DMS 273 treated with DMSO at 0.1 percent for 48 hours (cell line): ENCODE measurements around the gene UPK3BL2.
"Not testable (repeated sequence)": the region's sequence is repeated elsewhere in the genome, so short reads cannot be mapped to it uniquely, and the experiment has no call there.

Source experiments
- DNase-seq: peaks from one replicate; lab custom pipeline; 2025; lab: John Stamatoyannopoulos, UW

The UPK3BL2 gene, protein sequence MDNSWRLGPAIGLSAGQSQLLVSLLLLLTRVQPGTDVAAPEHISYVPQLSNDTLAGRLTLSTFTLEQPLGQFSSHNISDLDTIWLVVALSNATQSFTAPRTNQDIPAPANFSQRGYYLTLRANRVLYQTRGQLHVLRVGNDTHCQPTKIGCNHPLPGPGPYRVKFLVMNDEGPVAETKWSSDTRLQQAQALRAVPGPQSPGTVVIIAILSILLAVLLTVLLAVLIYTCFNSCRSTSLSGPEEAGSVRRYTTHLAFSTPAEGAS

GRCh38 chr7:102543596-102543995, at the start of gene UPK3BL2:
UPK3BL2 (minus strand) TSS chr7:102543696; CDS start chr7:102543636, 60 bp downstream.
- not testable (repeated sequence) for DNase-seq

GRCh38 chr7:102592477-102593019, 49.1 kb upstream of the UPK3BL2 start:
- DNase-seq = not testable (repeated sequence)

DNA sequence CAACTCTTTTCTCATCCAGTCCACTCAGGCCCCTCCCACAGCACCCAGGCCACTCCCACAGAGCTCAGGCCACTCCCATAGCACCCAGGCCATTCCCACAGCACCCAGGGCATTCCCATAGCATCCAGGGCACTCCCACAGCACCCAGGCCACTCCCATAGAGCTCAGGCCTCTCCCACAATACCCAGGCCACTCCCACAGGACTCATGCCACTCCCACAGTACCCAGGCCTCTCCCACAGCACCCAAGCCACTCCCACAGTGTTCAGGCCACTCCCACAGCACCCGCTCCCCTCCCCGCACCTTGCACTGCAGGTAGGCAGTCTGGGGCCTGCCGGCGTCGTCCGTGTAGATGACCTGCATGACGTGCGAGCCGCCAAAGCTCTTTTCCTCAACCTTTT, 46.4 kb upstream of the UPK3BL2 start:
- not testable (repeated sequence) for DNase-seq

DNA sequence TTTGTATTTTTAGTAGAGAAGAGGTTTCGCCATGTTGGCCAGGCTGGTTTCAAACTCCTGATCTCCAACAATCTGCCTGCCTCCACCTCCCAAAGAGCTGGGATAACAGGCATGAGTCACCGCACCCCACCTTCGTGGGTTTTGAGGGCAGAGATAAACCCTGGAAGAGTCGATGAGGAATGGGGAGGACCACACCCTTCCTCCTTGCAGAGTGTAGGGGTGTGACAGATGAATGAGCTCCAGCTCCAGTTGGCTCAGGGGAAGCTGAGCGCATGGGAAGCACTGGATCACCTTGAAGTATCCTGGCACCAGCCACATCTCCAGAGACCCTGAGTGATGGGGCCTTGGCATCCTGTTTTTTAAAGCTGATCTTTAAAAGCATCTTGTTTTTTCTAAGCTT, 40.0 kb upstream of the UPK3BL2 start:
- not testable (repeated sequence) for DNase-seq

DNA sequence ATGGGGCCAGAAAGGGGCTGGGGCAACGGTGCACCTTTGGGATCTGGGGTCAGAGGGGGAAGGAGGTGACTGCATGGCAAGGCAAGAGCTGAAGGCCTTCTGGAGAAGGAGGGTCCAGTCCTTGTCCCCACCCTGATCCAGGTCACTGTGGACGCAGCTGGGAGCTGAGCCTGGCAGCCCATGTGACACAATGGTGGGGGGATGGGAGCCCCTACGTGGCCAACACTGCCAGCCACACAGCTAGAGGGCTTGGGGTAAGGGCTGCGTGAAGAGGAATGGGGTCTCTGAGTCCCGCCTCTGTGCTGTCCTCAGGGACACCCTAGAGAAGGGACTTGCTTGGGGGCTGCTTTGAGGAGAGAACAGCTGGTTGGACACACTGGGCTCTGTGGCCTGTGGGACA, 38.2 kb upstream of the UPK3BL2 start:
- DNase-seq = not testable (repeated sequence)

DNA sequence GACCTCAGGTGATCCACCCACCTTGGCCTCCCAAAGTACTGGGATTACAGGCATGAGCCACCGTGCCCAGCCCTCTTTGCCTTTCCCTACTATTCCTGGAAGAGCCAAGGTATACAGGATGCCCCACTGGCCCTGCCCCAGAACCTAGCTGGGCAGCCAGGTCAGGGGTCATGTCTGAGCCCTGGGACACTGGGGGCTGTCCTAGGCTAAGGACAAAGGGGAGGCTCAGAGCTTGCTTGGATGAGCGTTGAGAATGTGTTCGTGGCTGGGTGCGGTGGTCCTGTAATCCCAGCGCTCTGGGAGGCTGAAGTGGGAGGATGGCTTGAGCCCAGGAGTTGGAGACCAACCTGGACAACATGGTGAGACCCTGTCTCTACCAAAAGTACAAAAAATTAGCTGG, 35.0 kb upstream of the UPK3BL2 start:
- not testable (repeated sequence) for DNase-seq

- not testable (repeated sequence) for DNase-seq
Observed at GRCh38 chr7:102577315-102578240, 34.1 kb upstream of the UPK3BL2 start.

DNA sequence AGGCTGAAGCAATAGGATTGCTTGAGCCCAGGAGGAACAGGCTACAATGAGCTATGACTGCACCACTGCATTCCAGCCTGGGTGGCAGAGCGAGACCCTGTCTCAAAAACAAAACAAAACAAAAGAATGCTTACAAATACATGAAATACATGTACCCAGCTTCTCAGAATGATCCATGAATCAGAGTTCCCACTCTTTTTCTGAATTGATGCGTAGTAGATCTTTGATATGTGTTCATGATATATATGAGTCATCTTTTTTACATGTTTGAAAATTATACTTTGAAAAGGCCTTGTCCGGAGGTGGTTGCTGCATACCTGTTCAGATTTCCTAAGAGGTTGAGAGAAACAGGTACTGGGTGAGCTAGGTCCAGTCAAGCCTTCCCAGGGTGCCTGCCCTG, 32.9 kb upstream of the UPK3BL2 start:
- DNase-seq = not testable (repeated sequence)

DNA sequence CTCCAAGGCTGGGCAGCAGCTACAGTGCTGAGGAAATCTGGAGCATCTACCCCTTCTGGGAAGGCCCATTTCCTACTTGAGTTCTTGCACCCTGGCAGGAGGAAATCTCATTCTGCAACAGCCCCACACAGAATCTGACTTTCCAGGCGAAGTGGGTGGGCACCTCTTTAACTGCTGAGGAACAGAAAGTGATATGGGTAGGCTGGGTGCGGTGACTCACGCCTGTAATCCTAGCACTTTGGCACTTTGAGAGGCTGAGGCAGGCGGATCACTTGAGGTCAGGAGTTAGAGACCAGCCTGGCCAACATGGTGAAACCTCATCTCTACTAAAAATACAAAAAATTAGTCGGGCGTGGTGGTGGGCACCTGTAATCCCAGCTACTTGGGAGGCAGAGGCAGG, 31.1 kb upstream of the UPK3BL2 start:
- not testable (repeated sequence) for DNase-seq

DNA sequence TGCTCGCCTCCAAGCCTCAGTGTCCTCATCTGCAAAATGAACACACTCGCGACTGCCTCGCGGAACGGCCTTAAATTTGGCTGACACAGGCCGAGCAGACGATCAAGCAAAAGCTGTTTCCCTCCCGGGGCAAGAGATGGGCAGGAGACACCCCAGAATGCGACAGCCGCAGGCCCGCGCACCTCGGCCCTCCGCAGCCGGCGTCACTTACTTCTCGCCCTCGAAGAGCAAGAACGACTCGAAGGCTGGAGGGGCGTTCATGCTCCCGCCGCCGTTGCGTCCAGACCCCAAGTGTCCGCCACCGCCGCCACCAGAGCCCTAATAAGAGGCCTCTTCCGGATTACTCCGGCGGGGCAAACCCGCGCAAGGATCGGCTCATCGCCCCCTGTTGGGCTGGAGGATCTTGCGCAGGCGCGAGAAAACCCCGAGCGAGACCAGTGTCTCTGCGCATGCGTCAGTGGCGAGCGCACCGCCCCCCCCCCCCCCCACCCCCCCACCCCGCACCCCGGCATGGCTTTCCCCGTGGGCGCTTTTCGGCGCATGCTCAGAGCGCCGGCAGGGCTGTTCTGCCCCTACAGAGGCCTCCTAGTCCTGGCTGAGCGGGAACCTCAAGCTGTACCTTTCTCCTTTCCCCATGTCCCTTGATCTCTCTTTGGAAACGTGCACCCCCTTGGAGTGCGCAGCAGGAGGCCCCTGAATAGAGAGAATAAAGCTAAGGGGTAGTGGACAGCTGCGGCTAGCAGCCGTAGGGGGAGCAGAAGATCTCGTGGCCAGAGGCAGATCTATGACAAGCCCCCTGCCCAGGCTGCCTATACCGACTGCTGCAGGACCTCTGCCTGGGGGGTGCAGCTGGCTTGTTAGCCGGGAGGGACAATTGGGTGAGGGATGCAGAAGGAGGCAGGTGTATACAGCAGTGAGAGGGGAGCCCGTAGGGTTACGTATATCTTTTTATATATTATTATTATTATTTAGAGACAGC, 29.1 kb upstream of the UPK3BL2 start, which contains the start of gene POLR2J3:
Gene POLR2J3 (minus strand): TSS at position 323 of the 979 bp plus-strand sequence. CDS start 62 bp downstream, at position 261.
- DNase-seq = not testable (repeated sequence)

DNA sequence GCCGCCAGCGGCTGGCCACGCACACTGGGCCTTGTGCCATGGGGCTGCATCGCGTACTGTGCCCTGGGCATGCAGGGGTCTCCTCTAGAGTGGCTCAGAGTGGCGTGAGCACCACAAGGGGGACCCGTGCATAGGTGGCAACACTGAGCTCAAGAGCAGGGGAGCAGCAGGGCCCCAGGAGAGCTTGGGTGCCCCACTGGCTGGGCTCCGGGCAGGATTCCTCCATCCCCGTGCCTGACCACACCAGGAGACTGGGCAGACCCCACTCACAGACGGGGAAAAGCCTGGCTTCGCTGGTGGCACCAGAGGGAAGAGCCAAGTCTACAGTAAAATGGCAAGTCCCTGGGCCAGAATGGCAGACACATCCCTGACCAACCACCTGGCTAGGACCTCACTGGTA, 25.1 kb upstream of the UPK3BL2 start:
- not testable (repeated sequence) for DNase-seq

DNA sequence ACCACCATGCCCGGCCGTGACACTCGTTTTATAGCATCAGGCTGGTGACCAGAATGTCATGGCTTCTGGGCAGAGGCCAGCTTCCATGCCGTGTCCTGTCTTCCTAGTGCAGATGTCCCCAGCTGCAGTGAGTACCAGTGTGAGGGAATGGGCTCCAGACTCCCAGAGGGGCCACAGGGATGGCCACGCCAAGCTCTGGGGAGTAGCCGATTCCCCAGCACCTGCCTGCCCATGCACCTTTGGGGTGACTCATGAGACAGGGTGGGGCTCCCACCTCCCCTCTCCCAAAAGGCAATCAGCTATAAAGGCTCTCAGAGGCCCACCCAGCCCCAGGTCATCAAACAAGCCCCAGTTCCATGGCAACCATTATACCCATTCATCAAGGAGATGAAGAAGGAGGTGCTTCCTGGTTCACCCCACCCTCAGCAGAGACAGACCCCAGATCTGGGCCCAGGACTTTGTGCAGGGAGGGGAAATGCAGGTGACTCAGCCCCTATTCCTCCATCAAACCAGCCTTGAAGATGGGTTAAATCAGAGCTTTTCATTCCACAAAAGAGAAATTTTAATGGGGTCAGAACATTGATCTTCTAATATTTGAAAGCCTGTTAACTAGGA, 7.4 kb upstream of the UPK3BL2 start, which contains the start of gene SPDYE2:
Gene SPDYE2 (plus strand): TSS at position 419 of the 615 bp plus-strand sequence. CDS start 2,030 bp downstream, outside the sequence.
- not testable (repeated sequence) for DNase-seq

DNA sequence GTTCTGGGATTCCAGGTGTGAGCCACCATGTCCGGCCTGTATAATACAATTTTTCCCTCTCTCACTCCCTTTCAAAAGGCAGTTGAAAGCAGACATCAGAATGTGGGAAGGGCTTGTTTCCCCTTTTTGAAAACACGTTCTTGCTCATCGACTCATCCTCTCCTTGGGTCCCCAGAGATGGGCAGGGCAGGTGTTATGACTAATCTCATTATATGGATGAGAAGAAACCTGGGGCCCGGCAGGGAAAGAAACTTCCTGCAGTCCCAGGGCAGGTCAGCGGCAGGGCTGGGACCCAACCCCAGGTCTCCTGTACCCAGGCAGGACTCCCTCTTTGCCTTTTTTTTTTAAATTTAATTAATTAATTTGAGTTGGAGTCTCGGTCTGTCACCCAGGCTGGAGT, 2.9 kb upstream of the UPK3BL2 start:
- not testable (repeated sequence) for DNase-seq

DNA sequence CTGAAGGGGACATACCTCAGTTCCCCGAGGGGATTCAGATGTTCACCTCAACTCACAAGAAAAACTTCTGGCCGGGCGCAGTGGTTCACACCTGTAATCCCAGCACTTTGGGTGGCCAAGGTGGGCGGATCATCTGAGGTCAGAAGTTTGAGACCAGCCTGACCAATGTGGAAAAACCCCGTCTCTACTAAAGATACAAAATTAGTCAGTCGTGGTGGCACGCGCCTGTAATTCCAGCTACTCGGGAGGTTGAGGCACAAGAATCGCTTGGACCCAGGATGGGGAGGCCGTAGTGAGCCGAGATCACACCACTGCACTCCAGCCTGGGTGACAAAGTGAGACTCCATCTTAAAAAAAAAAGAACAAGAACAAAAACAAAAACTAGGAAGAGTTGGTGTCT, 1.8 kb upstream of the UPK3BL2 start:
- DNase-seq = not testable (repeated sequence)

DNA sequence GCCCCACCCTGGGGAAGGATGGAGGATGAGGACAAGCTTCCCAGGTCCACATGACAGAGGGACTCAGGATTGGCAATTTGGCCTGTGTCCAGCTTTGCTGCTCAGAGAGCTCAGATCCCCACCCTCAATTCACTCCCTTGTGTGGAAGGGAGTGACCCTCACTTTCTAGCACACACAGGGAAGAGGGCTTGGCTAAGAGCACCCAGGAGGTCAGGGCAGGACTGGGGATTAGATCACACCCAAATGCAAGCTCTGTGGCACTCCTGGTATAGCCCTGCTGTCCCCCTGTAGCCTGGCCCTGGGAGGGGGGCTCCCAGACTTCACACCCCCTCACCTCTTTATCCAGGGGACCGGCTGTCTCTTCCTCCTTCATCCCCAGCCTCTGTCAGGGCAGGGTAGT, 876 bp upstream of the UPK3BL2 start:
- DNase-seq = not testable (repeated sequence)

DNA sequence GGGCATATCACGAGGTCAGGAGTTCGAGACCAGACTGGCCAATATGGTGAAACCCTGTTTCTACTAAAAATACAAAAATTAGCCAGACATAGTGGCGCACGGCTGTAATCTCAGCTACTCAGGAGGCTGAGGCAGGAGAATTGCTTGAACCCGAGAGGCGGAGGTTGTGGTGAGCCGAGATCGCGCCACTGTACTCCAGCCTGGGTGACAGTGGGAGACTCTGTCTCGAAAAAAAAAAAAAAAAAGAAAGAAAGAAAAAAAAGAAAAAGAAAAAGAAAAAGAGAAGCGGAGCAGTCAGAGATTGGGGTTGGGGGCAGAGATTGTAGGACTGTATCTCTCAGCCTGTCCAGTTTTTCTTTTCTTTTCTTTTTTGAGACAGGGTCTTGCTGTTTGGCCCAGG, 725 bp downstream of the UPK3BL2 start:
- DNase-seq = not testable (repeated sequence)

DNA sequence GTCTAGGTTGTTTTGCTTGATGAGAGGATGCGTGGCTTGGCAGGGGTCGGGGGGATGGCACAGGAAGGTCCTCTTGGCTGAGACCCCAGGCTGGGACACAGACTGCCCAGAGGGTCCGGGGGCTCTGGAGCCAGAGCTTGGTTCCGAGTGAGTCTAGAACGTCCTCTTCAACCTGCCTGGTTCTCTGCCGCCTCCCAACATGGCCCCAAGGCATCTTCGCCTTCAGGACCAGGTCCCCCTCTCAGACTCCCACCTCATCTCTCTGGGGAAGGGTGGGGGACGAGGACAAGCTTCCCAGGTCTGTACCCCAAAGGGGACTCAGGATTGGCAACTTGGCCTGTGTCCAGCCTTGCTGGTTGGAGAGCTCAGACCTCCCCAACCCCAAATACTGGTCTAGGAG, 1.4 kb downstream of the UPK3BL2 start:
- DNase-seq = not testable (repeated sequence)

DNA sequence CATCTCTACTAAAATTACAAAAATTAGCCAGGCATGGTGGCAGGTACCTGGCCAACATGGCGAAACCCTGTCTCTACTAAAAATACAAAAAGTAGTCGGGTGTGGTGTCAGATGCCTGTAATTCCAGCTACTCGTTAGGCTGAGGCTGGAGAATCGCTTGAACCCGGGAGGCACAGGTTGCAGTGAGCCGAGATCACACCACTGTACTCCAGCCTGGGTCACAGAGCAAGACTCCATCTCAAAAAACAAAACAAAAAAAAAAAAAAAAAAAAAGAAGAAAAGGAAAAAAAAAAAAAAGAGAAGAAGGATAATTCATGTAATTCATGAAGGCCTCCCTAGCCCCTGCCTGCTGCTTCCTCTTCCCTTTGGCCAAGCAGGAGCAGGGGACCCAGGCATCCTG, 2.9 kb downstream of the UPK3BL2 start:
- not testable (repeated sequence) for DNase-seq

GRCh38 chr7:102535062-102535615, 8.4 kb downstream of the UPK3BL2 start:
- not testable (repeated sequence) for DNase-seq

DNA sequence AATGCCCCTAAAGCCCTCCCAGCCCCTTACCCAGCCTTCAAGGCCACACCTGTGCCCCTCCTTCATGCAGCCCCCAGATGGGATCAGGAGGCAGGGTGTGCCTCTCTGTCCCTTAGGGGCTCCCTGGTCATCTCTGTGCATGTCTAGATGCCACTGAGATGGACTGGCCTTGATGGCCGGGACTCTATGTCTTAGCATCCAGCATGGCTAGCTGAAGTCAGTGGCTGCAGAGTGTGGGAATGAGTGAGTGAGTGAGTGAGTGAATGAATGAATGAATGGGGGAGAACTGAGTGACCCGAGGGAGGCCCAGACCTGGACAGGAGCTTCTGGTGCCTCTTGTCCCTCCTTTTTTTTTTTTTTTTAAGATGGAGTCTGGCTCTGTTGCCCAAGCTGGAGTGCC, 11.4 kb downstream of the UPK3BL2 start:
- DNase-seq = not testable (repeated sequence)
